Fibroblast of lung (primary cell): ENCODE results near the gene HOXC5. TPM values are rescaled to one million over a fixed set of nuclear protein-coding genes. Genes with fewer than 3 reads are reported as not detected.
A peak's percentile ranks its signal among the peaks of the same experiment; 100 is the strongest.

Experiments
- DNase-seq, 2 donors: peaks; one replicate each; pipeline versions ENCODE4 v3.0.0 to v3.0.0-alpha.2; 2010; ENCODE audit warnings: low read depth in 2 of 2
- H2AFZ ChIP-seq: 2 replicates; pipeline ENCODE4 v1.5.1; 2012; ENCODE audit warnings: low read length, control low read depth, inconsistent platforms
- H3K27ac ChIP-seq: 2 replicates; pipeline ENCODE4 v1.5.1; 2011; ENCODE audit warnings: low read length, control low read depth; ENCODE audit not compliant: insufficient read depth
- H3K27me3 ChIP-seq: 2 replicates; pipeline ENCODE4 v1.5.1; 2011; ENCODE audit warnings: mild to moderate bottlenecking, low read length; ENCODE audit not compliant: control insufficient read depth, insufficient read depth
- H3K36me3 ChIP-seq: 2 replicates; pipeline ENCODE4 v1.5.1; 2011; ENCODE audit warnings: low read length; ENCODE audit not compliant: control insufficient read depth, insufficient read depth
- H3K4me1 ChIP-seq: 2 replicates; pipeline ENCODE4 v1.5.1; 2011; ENCODE audit warnings: low read length; ENCODE audit not compliant: control insufficient read depth, insufficient read depth; ENCODE audit errors: extremely low read depth
- H3K4me2 ChIP-seq: 2 replicates; pipeline ENCODE4 v1.5.1; 2011; ENCODE audit warnings: low read length, control low read depth; ENCODE audit not compliant: insufficient read depth; ENCODE audit errors: extremely low read depth
- H3K4me3 ChIP-seq, 4 experiments: fragments of 200-600 bp in 1 of 4; sonication (generic) in 1 of 4; replicated peaks in 1 of 4; 2 replicates each; pipeline ENCODE4 v1.5.1; 2011 to 2016; ENCODE audit warnings: low read length in 4 of 4, low read depth in 3 of 4, mild to moderate bottlenecking in 3 of 4, control low read depth in 2 of 4, inconsistent platforms in 1 of 4, mixed read lengths in 1 of 4; ENCODE audit not compliant: insufficient read depth in 1 of 4; ENCODE audit errors: control extremely low read depth in 1 of 4
- H3K79me2 ChIP-seq: 2 replicates; pipeline ENCODE4 v1.5.1; 2012; ENCODE audit warnings: mild to moderate bottlenecking, low read length, inconsistent platforms; ENCODE audit not compliant: control insufficient read depth, insufficient read depth
- H3K9ac ChIP-seq: 2 replicates; pipeline ENCODE4 v1.5.1; 2011; ENCODE audit warnings: mild to moderate bottlenecking, low read length, control low read depth; ENCODE audit not compliant: insufficient read depth
- H3K9me3 ChIP-seq: 2 replicates; pipeline ENCODE4 v1.5.1; 2012; ENCODE audit warnings: low read depth, low read length; ENCODE audit not compliant: control insufficient read depth, insufficient read depth
- H4K20me1 ChIP-seq: 2 replicates; pipeline ENCODE4 v1.5.1; 2011; ENCODE audit warnings: low read length; ENCODE audit not compliant: control insufficient read depth, insufficient read depth; ENCODE audit errors: extremely low read depth
- EZH2 ChIP-seq: IDR thresholded peaks from 2 replicates; pipeline ENCODE4 v1.5.1; 2012; ENCODE audit warnings: low read length, control low read depth, mild to moderate bottlenecking; ENCODE audit errors: missing control alignments
- polyA plus RNA-seq, 2 donors: library from polyadenylated mRNA; depleted of rRNA in 1 of 2; stranded (reverse) in 1 of 2; unstranded in 1 of 2; fragments of >200 nt; gene quantifications; 2 replicates each; pipeline ENCODE4 v1.2.1, GENCODE V29; 2011 to 2012; ENCODE audit warnings: missing spikeins in 1 of 2
- total RNA-seq: library from RNA; depleted of rRNA; stranded (reverse); fragments of >200 nt; gene quantifications from 2 replicates; pipeline ENCODE4 v1.2.1, GENCODE V29; 2014
- TF ChIP-seq, protein P1 (sequence below), 2 donors: IDR thresholded peaks in 1 of 2; conservative IDR thresholded peaks in 1 of 2; 1 replicate in 1 of 2; 2 replicates in 1 of 2; pipeline ENCODE4 v1.5.1; 2011 to 2012; ENCODE audit warnings: low read length in 2 of 2, control low read depth in 1 of 2, inconsistent platforms in 1 of 2, low read depth in 1 of 2, mild to moderate bottlenecking in 1 of 2

Gene HOXC5
- total and polyA plus RNA-seq, 2 donors (not counting 1 experiment from before 2014, with no cell fraction given): under 0.01 to 0.07 TPM

DNA sequence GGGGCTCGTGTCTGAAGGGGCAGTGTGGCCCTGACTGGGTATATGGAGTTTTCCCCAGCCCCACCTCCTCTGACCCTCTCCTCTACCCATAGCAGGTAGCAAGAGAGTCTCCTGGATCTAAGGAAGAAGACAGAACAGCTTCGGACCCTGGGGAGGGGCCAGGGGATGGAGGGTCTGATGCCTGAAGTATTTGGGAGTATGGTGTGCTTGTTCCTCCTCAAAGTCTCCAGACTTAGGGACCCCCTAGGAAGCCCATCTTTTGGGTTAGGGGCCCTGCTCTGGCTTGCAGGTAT lies 24.6 kb upstream of the HOXC5 start:
- H3K27ac ChIP-seq: no peak overlapping the region

DNA sequence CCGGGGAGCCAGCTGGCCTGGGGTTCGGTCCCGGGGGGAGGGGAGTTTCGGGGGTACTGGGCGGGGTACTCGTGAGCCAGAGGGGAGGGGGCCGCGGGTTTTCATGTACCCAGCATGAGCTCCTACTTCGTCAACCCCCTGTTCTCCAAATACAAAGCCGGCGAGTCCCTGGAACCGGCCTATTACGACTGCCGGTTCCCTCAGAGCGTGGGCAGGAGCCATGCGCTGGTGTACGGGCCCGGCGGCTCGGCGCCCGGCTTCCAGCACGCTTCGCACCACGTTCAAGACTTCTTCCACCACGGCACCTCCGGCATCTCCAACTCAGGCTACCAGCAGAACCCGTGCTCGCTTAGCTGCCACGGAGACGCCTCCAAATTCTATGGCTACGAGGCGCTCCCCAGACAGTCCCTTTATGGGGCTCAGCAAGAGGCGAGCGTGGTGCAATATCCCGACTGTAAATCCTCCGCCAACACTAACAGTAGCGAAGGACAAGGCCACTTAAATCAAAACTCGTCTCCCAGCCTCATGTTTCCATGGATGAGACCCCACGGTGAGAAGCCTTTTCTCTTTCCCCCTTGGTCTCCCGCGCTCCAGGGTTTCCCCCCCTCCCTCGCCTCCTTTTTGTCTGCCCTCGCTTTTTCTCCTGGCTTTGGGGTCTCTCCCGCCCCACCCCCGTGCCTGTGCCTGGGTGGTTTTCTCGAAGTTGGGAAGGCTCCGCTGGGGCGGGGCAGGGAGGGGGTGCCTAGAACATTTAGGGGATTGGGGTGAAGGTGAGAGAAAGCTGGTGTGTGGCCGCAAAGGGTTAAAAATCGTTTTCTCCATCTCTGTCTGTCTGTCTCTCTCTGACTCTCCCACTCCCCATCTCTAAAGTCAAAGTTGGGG lies 23.4 kb upstream of the HOXC5 start:
- TF ChIP-seq EZH2: peak; percentile 96
- TF ChIP-seq, protein P1, sequence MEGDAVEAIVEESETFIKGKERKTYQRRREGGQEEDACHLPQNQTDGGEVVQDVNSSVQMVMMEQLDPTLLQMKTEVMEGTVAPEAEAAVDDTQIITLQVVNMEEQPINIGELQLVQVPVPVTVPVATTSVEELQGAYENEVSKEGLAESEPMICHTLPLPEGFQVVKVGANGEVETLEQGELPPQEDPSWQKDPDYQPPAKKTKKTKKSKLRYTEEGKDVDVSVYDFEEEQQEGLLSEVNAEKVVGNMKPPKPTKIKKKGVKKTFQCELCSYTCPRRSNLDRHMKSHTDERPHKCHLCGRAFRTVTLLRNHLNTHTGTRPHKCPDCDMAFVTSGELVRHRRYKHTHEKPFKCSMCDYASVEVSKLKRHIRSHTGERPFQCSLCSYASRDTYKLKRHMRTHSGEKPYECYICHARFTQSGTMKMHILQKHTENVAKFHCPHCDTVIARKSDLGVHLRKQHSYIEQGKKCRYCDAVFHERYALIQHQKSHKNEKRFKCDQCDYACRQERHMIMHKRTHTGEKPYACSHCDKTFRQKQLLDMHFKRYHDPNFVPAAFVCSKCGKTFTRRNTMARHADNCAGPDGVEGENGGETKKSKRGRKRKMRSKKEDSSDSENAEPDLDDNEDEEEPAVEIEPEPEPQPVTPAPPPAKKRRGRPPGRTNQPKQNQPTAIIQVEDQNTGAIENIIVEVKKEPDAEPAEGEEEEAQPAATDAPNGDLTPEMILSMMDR (conservative IDR thresholded peaks at IDR 0.05 in 1 of 2, IDR thresholded peaks at IDR 0.05 in 1 of 2; ENCODE audit: low read depth in 1 of 2, low read length in 2 of 2): no peak
- no peaks in the 10 kb centered on the region for H3K4me1 ChIP-seq
- H2AFZ ChIP-seq: no peak overlapping the region
- peaks cover 72% of the 10 kb centered on the region for H3K27me3 ChIP-seq
- H3K4me3 ChIP-seq: peak overlapping the region in 2 of 4 experiments; percentile 21 to 31
- no peaks in the 10 kb centered on the region for H3K36me3 ChIP-seq
- DNase-seq: no peak
- no peaks in the 10 kb centered on the region for H3K9me3 ChIP-seq
- H4K20me1 ChIP-seq: no peaks in the 10 kb centered on the region
- no peak overlapping the region for H3K9ac ChIP-seq
- no peaks in the 10 kb centered on the region for H3K79me2 ChIP-seq
- no peak overlapping the region for H3K27ac ChIP-seq
- H3K4me2 ChIP-seq: no peak overlapping the region

More for the DNA sequence above, 24.6 kb upstream of the HOXC5 start:
- H3K9me3 ChIP-seq: no peaks in the 10 kb centered on the region
- H3K27me3 ChIP-seq: peaks cover 72% of the 10 kb centered on the region
- H3K4me2 ChIP-seq: no peak overlapping the region
- no peak overlapping the region for H3K4me3 ChIP-seq
- H3K9ac ChIP-seq: no peak overlapping the region
- H2AFZ ChIP-seq: no peak overlapping the region
- H3K79me2 ChIP-seq: no peaks in the 10 kb centered on the region
- TF ChIP-seq EZH2: peak; percentile 76
- TF ChIP-seq, protein P1 (conservative IDR thresholded peaks at IDR 0.05 in 1 of 2, IDR thresholded peaks at IDR 0.05 in 1 of 2; ENCODE audit: low read depth in 1 of 2, low read length in 2 of 2): no peak
- no peaks in the 10 kb centered on the region for H3K4me1 ChIP-seq
- no peaks in the 10 kb centered on the region for H3K36me3 ChIP-seq
- H4K20me1 ChIP-seq: no peaks in the 10 kb centered on the region
- no peak for DNase-seq

DNA sequence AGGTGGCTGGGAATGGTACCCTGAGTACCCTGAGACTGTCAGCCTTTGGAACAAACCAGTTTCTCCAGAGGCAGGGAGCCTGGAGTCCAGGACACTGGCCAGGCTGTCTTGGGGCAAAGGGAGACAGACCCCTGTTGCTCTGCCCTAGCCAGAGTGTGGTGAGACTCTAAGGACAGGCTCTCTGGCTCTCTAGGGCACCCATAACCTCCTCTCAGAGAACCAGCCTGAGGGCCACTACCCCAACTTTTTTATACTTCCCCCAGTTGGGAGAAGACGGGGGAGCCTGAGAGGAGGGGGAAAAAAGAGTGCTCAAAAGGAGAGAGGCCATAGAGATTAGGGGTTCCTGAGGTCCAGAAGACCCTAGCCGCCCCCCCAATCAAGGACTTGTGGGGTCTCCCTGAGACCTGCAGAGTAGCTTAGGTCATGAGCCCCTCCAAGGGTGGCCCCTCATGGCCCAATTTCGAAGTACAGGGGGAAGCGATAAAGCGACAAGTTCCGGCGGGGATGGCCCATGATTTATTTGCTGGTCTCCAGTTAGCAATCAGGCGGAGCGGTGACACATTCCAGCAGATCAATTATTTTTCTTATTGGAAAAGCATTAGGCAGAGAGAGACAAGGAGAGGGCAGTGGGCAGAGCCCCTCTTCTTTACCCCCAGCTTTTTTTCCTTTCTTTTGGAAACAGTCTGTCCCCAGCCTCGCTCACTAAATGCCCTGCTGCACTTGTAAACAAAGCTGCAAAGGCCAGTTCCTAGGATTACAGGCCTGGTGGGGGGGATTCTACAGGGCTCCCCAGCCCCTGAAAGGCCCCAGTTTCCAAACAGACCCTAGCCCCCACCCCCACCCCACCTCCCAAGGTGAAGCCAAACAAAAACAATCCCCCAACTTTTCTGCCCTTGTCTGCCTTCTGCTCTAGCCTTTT lies 22.5 kb upstream of the HOXC5 start:
- H3K4me3 ChIP-seq: peak overlapping the region in 1 of 4 experiments; percentile 31
- H3K4me2 ChIP-seq: no peak overlapping the region
- peaks cover 74% of the 10 kb centered on the region for H3K27me3 ChIP-seq
- H3K9me3 ChIP-seq: no peaks in the 10 kb centered on the region
- no peak for TF ChIP-seq EZH2
- TF ChIP-seq, protein P1 (conservative IDR thresholded peaks at IDR 0.05 in 1 of 2, IDR thresholded peaks at IDR 0.05 in 1 of 2; ENCODE audit: low read depth in 1 of 2, low read length in 2 of 2): no peak
- H3K79me2 ChIP-seq: no peaks in the 10 kb centered on the region
- H2AFZ ChIP-seq: no peak overlapping the region
- H3K4me1 ChIP-seq: no peaks in the 10 kb centered on the region
- no peaks in the 10 kb centered on the region for H4K20me1 ChIP-seq
- DNase-seq: no peak
- no peaks in the 10 kb centered on the region for H3K36me3 ChIP-seq
- H3K27ac ChIP-seq: no peak overlapping the region
- H3K9ac ChIP-seq: no peak overlapping the region
